Measurements from ENCODE around the gene SCRT2. TPM values are rescaled to one million over a fixed set of nuclear protein-coding genes. Genes with fewer than 3 reads are reported as not detected.

SCRT2 gene
- total RNA-seq, 1 donor from 2014 or later = not detected

DNA sequence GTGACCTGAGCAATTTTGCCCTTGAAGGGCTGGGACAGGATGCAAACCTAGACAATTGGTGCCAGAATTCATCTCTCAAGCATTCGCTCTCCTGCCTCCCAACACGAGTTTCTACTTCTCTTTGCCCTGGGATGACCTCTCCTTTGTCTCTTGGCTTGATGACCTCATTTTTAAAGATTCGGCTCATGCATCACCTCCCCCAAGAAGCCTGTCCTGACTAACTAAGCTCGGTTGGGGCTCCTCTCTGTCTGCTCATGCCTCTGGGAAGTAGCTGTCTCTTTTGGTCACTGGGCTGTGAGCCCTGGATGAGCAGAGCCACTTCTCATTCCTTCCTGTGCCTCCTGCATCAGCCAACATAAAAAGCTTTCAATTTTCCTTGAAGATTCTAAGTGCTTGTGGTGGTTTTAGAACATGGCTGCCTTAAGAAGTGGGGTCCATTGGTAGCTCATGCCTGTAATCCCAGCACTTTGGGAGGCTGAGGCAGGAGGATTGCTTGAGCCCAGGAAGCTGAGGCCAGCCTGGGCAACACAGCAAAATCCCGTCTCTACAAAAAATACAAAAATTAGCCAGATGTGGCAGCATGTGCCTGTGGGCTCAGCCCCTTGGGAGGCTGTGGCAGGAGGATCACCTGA lies 54.4 kb downstream of the SCRT2 start:
- intact Hi-C loops (cut with micrococcal nuclease) = no loop called here
- no peak for DNase-seq (ENCODE audit: low spot score)
- no peaks in the 10 kb centered on the region for H3K36me3 Mint-ChIP-seq (ENCODE audit: low read depth)
- H3K4me1 Mint-ChIP-seq (ENCODE audit: low read depth) = no peaks in the 10 kb centered on the region
- H3K4me3 Mint-ChIP-seq (ENCODE audit: low read depth) = no peak overlapping the region
- no peak overlapping the region for H3K27ac Mint-ChIP-seq
- peaks cover 3% of the 10 kb centered on the region for H3K9me3 Mint-ChIP-seq
- H3K27me3 Mint-ChIP-seq (ENCODE audit: low read depth) = peaks cover 35% of the 10 kb centered on the region

DNA sequence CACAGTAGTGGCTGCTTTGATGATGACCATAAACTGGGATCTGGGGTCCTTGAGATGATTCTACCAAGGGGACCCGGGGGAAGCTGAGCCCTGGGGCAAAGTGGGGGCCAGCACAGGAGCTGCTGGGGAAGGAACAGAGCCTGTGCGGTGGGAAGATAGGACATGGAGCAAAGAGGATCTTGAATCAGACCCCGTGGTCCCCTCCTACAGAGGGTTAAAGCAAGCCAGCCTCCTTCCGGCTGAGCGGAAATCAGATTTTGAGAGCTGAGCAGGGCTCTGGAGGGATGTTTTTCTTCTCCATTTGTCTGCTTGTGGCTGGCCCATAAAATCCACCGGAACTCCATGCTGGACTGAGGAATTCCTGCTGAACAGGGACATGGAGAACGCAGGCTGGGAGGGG lies 55.4 kb downstream of the SCRT2 start:
- Mint-ChIP-seq H3K27me3 (ENCODE audit: low read depth) (peaks cover 31% of the 10 kb centered on the region), H3K27ac (no peak overlapping the region), H3K4me1 (ENCODE audit: low read depth) (no peaks in the 10 kb centered on the region), H3K9me3 (peaks cover 3% of the 10 kb centered on the region), H3K36me3 (ENCODE audit: low read depth) (no peaks in the 10 kb centered on the region), H3K4me3 (ENCODE audit: low read depth) (no peak overlapping the region)
- intact Hi-C loops (cut with micrococcal nuclease) = no loop called here
- DNase-seq (ENCODE audit: low spot score) = no peak

- Mint-ChIP-seq H3K4me1 (ENCODE audit: low read depth) (no peaks in the 10 kb centered on the region), H3K27me3 (ENCODE audit: low read depth) (peaks cover 27% of the 10 kb centered on the region), H3K27ac (no peak overlapping the region), H3K9me3 (peaks cover 3% of the 10 kb centered on the region), H3K4me3 (ENCODE audit: low read depth) (no peak overlapping the region), H3K36me3 (ENCODE audit: low read depth) (no peaks in the 10 kb centered on the region)
- intact Hi-C loops (cut with micrococcal nuclease) = no loop called here
- no peak for DNase-seq (ENCODE audit: low spot score)
Measured at GRCh38 chr20:618980-619379, 56.6 kb downstream of the SCRT2 start.

DNA sequence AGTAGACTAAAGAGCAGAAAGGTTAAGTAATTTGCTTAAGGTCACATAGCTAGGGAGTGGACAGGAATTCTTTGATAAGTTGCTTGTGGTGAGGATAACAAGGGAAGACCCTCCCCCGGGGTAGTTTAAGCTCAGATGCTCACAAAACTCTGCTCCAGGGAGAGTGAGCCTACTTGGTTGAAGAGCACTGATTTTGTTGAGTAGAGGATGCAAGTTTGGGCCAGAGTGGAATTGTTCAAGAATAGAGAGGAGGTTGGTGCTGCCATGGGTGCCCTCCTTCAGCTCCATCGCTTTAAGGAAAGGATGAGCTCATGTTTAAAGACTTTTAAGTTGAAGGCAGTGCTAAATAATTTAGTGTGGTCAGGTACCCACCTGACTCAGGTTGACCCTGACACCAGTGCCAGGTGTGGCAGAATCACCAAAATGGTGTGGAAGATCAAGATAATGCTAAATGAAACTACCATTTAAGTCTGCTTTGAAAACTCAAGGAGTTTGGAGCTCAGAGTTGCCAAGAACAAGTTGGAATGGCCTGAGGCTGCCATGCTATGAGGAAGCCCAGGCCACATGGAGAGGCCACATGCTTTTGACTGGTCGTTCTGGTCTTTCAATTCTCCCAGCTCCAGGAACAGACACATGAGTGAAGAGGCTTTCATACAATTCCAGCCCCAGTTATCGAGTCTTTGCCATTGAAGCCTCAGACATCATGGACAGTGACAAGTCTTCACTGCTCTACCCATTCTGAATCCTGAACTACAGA lies 57.5 kb downstream of the SCRT2 start:
- H3K4me3 Mint-ChIP-seq (ENCODE audit: low read depth) = no peak overlapping the region
- peaks cover 34% of the 10 kb centered on the region for H3K27me3 Mint-ChIP-seq (ENCODE audit: low read depth)
- no peaks in the 10 kb centered on the region for H3K36me3 Mint-ChIP-seq (ENCODE audit: low read depth)
- H3K4me1 Mint-ChIP-seq (ENCODE audit: low read depth) = no peaks in the 10 kb centered on the region
- intact Hi-C loops (cut with micrococcal nuclease) = no loop called here
- H3K27ac Mint-ChIP-seq = no peak overlapping the region
- no peak for DNase-seq (ENCODE audit: low spot score)
- H3K9me3 Mint-ChIP-seq = peaks cover 3% of the 10 kb centered on the region

DNA sequence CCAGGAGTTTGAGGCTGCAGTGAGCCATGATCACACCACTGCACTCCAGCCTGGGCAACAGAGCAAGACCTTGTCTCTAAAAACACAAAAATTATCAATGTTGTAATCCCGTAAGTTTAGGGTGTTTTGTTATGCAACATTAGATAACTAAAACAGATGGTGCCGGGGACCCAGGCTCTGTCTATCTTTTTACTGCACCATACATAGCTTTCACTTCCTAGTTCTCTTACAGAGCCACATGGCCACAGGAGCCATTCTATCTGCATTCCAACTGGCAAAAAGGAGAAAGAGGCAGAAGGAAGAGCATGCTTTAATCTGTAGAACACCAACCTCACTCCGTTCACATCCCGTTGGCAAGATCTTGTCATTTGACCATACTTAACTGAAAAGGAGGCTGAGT lies 60.1 kb downstream of the SCRT2 start:
- H3K27me3 Mint-ChIP-seq (ENCODE audit: low read depth) = peaks cover 46% of the 10 kb centered on the region
- no peak overlapping the region for H3K4me3 Mint-ChIP-seq (ENCODE audit: low read depth)
- no peaks in the 10 kb centered on the region for H3K4me1 Mint-ChIP-seq (ENCODE audit: low read depth)

GRCh38 chr20:611843-612185 lies 63.8 kb downstream of the SCRT2 start:
- peaks cover 2% of the 10 kb centered on the region for H3K4me1 Mint-ChIP-seq (ENCODE audit: low read depth)
- H3K4me3 Mint-ChIP-seq (ENCODE audit: low read depth) = no peak overlapping the region
- no peak for DNase-seq (ENCODE audit: low spot score)
- no peak overlapping the region for H3K27ac Mint-ChIP-seq
- peaks cover 45% of the 10 kb centered on the region for H3K27me3 Mint-ChIP-seq (ENCODE audit: low read depth)
- intact Hi-C loops (cut with micrococcal nuclease) = no loop called here
- no peaks in the 10 kb centered on the region for H3K9me3 Mint-ChIP-seq
- H3K36me3 Mint-ChIP-seq (ENCODE audit: low read depth) = no peaks in the 10 kb centered on the region

More for the DNA sequence above, 60.1 kb downstream of the SCRT2 start:
- H3K27ac Mint-ChIP-seq = no peak overlapping the region
- peaks cover 3% of the 10 kb centered on the region for H3K9me3 Mint-ChIP-seq
- H3K36me3 Mint-ChIP-seq (ENCODE audit: low read depth) = no peaks in the 10 kb centered on the region
- intact Hi-C loops (cut with micrococcal nuclease) = no loop called here
- no peak for DNase-seq (ENCODE audit: low spot score)

Other genes with a start within 250 kb of the SCRT2 start
- 30.1 and 31.5 TPM in 2 replicates for gene TBC1D20, start 213.3 kb downstream of the SCRT2 start, total RNA-seq
- 160 and 169 TPM in 2 replicates for gene CSNK2A1, start 132.0 kb downstream of the SCRT2 start, total RNA-seq
- not detected in 2 replicates for gene TCF15, start 65.5 kb downstream of the SCRT2 start, total RNA-seq
- gene SRXN1, start 22.6 kb downstream of the SCRT2 start, total RNA-seq = 20.0 and 20.4 TPM in 2 replicates
- not detected in 2 replicates for gene SLC52A3, start 92.7 kb upstream of the SCRT2 start, total RNA-seq
- 12.7 and 12.8 TPM in 2 replicates for gene FAM110A, start 157.9 kb upstream of the SCRT2 start, total RNA-seq
- not detected in 2 replicates for gene ANGPT4, start 240.5 kb upstream of the SCRT2 start, total RNA-seq